GM23338 (cell line): ENCODE data around the gene SP2. TPM values are rescaled to one million over a fixed set of nuclear protein-coding genes. Genes with fewer than 3 reads are reported as not detected.

Experiments
- ATAC-seq: fragments of 200-7000 bp; cut with Tn5 transposase; 3 replicates; pipeline ENCODE4 v1.9.1; 2020
- DNase-seq: peaks from one replicate; pipeline ENCODE4 v3.0.0-alpha.2; 2015; ENCODE audit warnings: low spot score
- H2AFZ ChIP-seq: fragments of 200-600 bp; sonication (generic); 2 replicates; pipeline ENCODE4 v1.8.0; 2016; ENCODE audit warnings: antibody characterized with exemption, mild to moderate bottlenecking, moderate library complexity
- H3F3A ChIP-seq: fragments of 200-600 bp; sonication (generic); replicated peaks from 2 replicates; pipeline ENCODE4 v1.8.0; 2017; ENCODE audit warnings: antibody characterized with exemption, mixed run types, low read depth
- H3K27ac ChIP-seq: fragments of 200-600 bp; sonication (generic); 2 replicates; pipeline ENCODE4 v1.6.1; 2016; ENCODE audit warnings: low read depth
- H3K27me3 ChIP-seq: fragments of 200-600 bp; sonication (generic); 2 replicates; pipeline ENCODE4 v1.8.0; 2016; ENCODE audit warnings: mild to moderate bottlenecking, mixed run types, moderate library complexity; ENCODE audit not compliant: insufficient read depth
- H3K36me3 ChIP-seq: fragments of 200-600 bp; sonication (generic); 2 replicates; pipeline ENCODE4 v1.8.0; 2016; ENCODE audit warnings: mild to moderate bottlenecking; ENCODE audit not compliant: insufficient read depth
- H3K4me1 ChIP-seq: fragments of 200-600 bp; sonication (generic); 2 replicates; pipeline ENCODE4 v1.8.0; 2016; ENCODE audit warnings: mild to moderate bottlenecking, moderate library complexity; ENCODE audit not compliant: insufficient read depth
- H3K4me2 ChIP-seq: fragments of 200-600 bp; sonication (generic); 2 replicates; pipeline ENCODE4 v1.7.1; 2017; ENCODE audit warnings: mixed run types
- H3K4me3 ChIP-seq: fragments of 200-600 bp; sonication (generic); 2 replicates; pipeline ENCODE4 v1.6.1; 2016; ENCODE audit warnings: mixed run types
- H3K79me2 ChIP-seq: fragments of 200-600 bp; sonication (generic); replicated peaks from 2 replicates; pipeline ENCODE4 v1.8.0; 2017; ENCODE audit warnings: mild to moderate bottlenecking; ENCODE audit not compliant: insufficient read depth
- H3K9me2 ChIP-seq: fragments of 200-600 bp; sonication (generic); 2 replicates; pipeline ENCODE4 v1.8.0; 2017; ENCODE audit not compliant: insufficient read depth
- H4K20me1 ChIP-seq: fragments of 200-600 bp; sonication (generic); replicated peaks from 2 replicates; pipeline ENCODE4 v1.8.0; 2017; ENCODE audit warnings: mild to moderate bottlenecking; ENCODE audit not compliant: insufficient read depth
- H3K27ac Mint-ChIP-seq: 2 replicates; pipeline ENCODE4 v1.8.0; 2020; ENCODE audit warnings: inconsistent platforms, mild to moderate bottlenecking, moderate library complexity, mixed read lengths
- H3K27me3 Mint-ChIP-seq: 3 replicates; pipeline ENCODE4 v1.8.0; 2022; ENCODE audit warnings: low read depth, mild to moderate bottlenecking, moderate library complexity, mixed read lengths, inconsistent platforms; ENCODE audit not compliant: insufficient read depth, poor library complexity
- H3K36me3 Mint-ChIP-seq: 3 replicates; pipeline ENCODE4 v1.8.0; 2021; ENCODE audit warnings: low read depth, mild to moderate bottlenecking, inconsistent platforms, moderate library complexity, mixed read lengths
- H3K4me1 Mint-ChIP-seq: 3 replicates; pipeline ENCODE4 v1.8.0; 2020; ENCODE audit warnings: mild to moderate bottlenecking, inconsistent platforms, mixed read lengths
- H3K4me3 Mint-ChIP-seq: 3 replicates; pipeline ENCODE4 v1.8.0; 2021; ENCODE audit warnings: moderate library complexity, mild to moderate bottlenecking, inconsistent platforms, mixed read lengths
- H3K9me3 Mint-ChIP-seq: 3 replicates; pipeline ENCODE4 v1.8.0; 2020; ENCODE audit warnings: moderate library complexity, mild to moderate bottlenecking, inconsistent platforms, mixed read lengths
- CREB1 ChIP-seq: fragments of 250-450 bp; sonication (Bioruptor Pico); IDR thresholded peaks from 2 replicates; pipeline ENCODE4 v1.5.0; 2020; ENCODE audit warnings: low read depth, mild to moderate bottlenecking, moderate library complexity
- CTCF ChIP-seq, 2 experiments: fragments of 200-600 bp in 1 of 2; sonication (generic) in 1 of 2; conservative IDR thresholded peaks; 2 replicates each; pipeline versions ENCODE4 v1.5.1 to v1.6.1; 2016 to 2017; ENCODE audit warnings: antibody characterized with exemption in 2 of 2, low read depth in 2 of 2, mild to moderate bottlenecking in 2 of 2, moderate library complexity in 1 of 2
- EZH2 ChIP-seq: fragments of 200-600 bp; sonication (generic); IDR thresholded peaks from one replicate; pipeline ENCODE4 v1.8.0; 2017; ENCODE audit warnings: antibody characterized with exemption, mild to moderate bottlenecking, low read depth; ENCODE audit not compliant: unreplicated experiment
- EZH2phosphoT487 ChIP-seq: fragments of 200-600 bp; sonication (generic); IDR thresholded peaks from one replicate; pipeline ENCODE4 v1.8.1; 2018; ENCODE audit warnings: antibody characterized with exemption; ENCODE audit not compliant: unreplicated experiment
- JUNB ChIP-seq: IDR thresholded peaks from one replicate; pipeline ENCODE4 v1.6.1; 2016; ENCODE audit warnings: antibody characterized with exemption; ENCODE audit not compliant: unreplicated experiment
- NANOG ChIP-seq: IDR thresholded peaks from 2 replicates; pipeline ENCODE4 v1.6.1; 2016; ENCODE audit warnings: antibody characterized with exemption, borderline replicate concordance
- POLR2AphosphoS5 ChIP-seq: IDR thresholded peaks from 2 replicates; pipeline ENCODE4 v1.6.1; 2016; ENCODE audit warnings: antibody characterized with exemption, low read depth
- STAT1 ChIP-seq: IDR thresholded peaks from one replicate; pipeline ENCODE4 v1.6.1; 2016; ENCODE audit warnings: antibody characterized with exemption; ENCODE audit not compliant: unreplicated experiment
- ZNF114 ChIP-seq: fragments of 250-450 bp; sonication (Bioruptor Pico); IDR thresholded peaks from 2 replicates; pipeline ENCODE4 v1.5.0; 2020; ENCODE audit warnings: mild to moderate bottlenecking, moderate library complexity
- ZNF331 ChIP-seq: fragments of 250-450 bp; sonication (Bioruptor Pico); IDR thresholded peaks from 2 replicates; pipeline ENCODE4 v1.5.0; 2020; ENCODE audit warnings: low read depth, mild to moderate bottlenecking, moderate library complexity
- polyA plus RNA-seq: library from polyadenylated mRNA; unstranded; fragments of >200 nt; fragmentation: Nextera tagmentation; extraction: Ambion mirVana; gene quantifications from 2 replicates; pipeline ENCODE4 v1.2.1, GENCODE V29; 2016
- total RNA-seq: library from RNA; depleted of rRNA; stranded (reverse); fragments of >200 nt; shearing (Covaris generic); gene quantifications from 2 replicates; pipeline ENCODE4 v1.2.3, GENCODE V29; 2014
- TF ChIP-seq, protein P1 (sequence below): fragments of 250-450 bp; sonication (Bioruptor Pico); IDR thresholded peaks from 2 replicates; pipeline ENCODE4 v1.5.0; 2020; ENCODE audit warnings: mild to moderate bottlenecking, moderate library complexity
- TF ChIP-seq, protein P2 (sequence below): IDR thresholded peaks from 2 replicates; pipeline ENCODE4 v1.6.1; 2016; ENCODE audit warnings: antibody characterized with exemption
- TF ChIP-seq, protein P3 (sequence below): IDR thresholded peaks from one replicate; pipeline ENCODE4 v1.6.1; 2018; ENCODE audit warnings: antibody characterized with exemption; ENCODE audit not compliant: unreplicated experiment

SP2 gene
- total and polyA plus RNA-seq, 2 experiments from 2014 or later: 6.0 to 12.9 TPM

- Histone ChIP-seq H3F3A (0 out of 2 replicates have a peak, but pooled peaks cover 4% of the 10 kb centered on the region), H3K27ac (no peak overlapping the region), H4K20me1 (no peaks in the 10 kb centered on the region), H3K4me3 (no peak overlapping the region), H3K4me2 (no peak overlapping the region), H3K79me2 (no peaks in the 10 kb centered on the region), H3K4me1 (peaks cover 23% of the 10 kb centered on the region), H3K9me2 (no peaks in the 10 kb centered on the region), H3K27me3 (no peaks in the 10 kb centered on the region), H2AFZ (no peak overlapping the region), H3K36me3 (no peaks in the 10 kb centered on the region)
- no peak overlapping the region for H3K4me3 Mint-ChIP-seq
- H3K4me1 Mint-ChIP-seq: peaks cover 33% of the 10 kb centered on the region
- H3K27ac Mint-ChIP-seq: no peak overlapping the region
- no peaks in the 10 kb centered on the region for H3K36me3 Mint-ChIP-seq
- peaks cover 20% of the 10 kb centered on the region for H3K27me3 Mint-ChIP-seq
- TF ChIP-seq EZH2 (no peak), POLR2AphosphoS5 (no peak), ZNF114 (CRISPR knock-in tag) (no peak), EZH2phosphoT487 (no peak), CTCF (conservative IDR thresholded peaks at IDR 0.05; ENCODE audit: low read depth in 2 of 2) (no peak), ZNF331 (CRISPR knock-in tag) (no peak), JUNB (no peak), CREB1 (CRISPR knock-in tag) (no peak), NANOG (no peak), STAT1 (no peak)
- TF ChIP-seq, protein P1, sequence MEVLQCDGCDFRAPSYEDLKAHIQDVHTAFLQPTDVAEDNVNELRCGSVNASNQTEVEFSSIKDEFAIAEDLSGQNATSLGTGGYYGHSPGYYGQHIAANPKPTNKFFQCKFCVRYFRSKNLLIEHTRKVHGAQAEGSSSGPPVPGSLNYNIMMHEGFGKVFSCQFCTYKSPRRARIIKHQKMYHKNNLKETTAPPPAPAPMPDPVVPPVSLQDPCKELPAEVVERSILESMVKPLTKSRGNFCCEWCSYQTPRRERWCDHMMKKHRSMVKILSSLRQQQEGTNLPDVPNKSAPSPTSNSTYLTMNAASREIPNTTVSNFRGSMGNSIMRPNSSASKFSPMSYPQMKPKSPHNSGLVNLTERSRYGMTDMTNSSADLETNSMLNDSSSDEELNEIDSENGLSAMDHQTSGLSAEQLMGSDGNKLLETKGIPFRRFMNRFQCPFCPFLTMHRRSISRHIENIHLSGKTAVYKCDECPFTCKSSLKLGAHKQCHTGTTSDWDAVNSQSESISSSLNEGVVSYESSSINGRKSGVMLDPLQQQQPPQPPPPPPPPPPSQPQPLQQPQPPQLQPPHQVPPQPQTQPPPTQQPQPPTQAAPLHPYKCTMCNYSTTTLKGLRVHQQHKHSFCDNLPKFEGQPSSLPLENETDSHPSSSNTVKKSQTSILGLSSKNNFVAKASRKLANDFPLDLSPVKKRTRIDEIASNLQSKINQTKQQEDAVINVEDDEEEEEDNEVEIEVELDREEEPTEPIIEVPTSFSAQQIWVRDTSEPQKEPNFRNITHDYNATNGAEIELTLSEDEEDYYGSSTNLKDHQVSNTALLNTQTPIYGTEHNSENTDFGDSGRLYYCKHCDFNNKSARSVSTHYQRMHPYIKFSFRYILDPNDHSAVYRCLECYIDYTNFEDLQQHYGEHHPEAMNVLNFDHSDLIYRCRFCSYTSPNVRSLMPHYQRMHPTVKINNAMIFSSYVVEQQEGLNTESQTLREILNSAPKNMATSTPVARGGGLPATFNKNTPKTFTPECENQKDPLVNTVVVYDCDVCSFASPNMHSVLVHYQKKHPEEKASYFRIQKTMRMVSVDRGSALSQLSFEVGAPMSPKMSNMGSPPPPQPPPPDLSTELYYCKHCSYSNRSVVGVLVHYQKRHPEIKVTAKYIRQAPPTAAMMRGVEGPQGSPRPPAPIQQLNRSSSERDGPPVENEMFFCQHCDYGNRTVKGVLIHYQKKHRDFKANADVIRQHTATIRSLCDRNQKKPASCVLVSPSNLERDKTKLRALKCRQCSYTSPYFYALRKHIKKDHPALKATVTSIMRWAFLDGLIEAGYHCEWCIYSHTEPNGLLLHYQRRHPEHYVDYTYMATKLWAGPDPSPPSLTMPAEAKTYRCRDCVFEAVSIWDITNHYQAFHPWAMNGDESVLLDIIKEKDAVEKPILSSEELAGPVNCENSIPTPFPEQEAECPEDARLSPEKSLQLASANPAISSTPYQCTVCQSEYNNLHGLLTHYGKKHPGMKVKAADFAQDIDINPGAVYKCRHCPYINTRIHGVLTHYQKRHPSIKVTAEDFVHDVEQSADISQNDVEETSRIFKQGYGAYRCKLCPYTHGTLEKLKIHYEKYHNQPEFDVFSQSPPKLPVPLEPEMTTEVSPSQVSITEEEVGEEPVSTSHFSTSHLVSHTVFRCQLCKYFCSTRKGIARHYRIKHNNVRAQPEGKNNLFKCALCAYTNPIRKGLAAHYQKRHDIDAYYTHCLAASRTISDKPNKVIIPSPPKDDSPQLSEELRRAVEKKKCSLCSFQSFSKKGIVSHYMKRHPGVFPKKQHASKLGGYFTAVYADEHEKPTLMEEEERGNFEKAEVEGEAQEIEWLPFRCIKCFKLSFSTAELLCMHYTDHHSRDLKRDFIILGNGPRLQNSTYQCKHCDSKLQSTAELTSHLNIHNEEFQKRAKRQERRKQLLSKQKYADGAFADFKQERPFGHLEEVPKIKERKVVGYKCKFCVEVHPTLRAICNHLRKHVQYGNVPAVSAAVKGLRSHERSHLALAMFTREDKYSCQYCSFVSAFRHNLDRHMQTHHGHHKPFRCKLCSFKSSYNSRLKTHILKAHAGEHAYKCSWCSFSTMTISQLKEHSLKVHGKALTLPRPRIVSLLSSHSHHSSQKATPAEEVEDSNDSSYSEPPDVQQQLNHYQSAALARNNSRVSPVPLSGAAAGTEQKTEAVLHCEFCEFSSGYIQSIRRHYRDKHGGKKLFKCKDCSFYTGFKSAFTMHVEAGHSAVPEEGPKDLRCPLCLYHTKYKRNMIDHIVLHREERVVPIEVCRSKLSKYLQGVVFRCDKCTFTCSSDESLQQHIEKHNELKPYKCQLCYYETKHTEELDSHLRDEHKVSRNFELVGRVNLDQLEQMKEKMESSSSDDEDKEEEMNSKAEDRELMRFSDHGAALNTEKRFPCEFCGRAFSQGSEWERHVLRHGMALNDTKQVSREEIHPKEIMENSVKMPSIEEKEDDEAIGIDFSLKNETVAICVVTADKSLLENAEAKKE (CRISPR knock-in tag): no peak
- TF ChIP-seq, protein P2, sequence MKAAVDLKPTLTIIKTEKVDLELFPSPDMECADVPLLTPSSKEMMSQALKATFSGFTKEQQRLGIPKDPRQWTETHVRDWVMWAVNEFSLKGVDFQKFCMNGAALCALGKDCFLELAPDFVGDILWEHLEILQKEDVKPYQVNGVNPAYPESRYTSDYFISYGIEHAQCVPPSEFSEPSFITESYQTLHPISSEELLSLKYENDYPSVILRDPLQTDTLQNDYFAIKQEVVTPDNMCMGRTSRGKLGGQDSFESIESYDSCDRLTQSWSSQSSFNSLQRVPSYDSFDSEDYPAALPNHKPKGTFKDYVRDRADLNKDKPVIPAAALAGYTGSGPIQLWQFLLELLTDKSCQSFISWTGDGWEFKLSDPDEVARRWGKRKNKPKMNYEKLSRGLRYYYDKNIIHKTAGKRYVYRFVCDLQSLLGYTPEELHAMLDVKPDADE: no peak
- TF ChIP-seq, protein P3, sequence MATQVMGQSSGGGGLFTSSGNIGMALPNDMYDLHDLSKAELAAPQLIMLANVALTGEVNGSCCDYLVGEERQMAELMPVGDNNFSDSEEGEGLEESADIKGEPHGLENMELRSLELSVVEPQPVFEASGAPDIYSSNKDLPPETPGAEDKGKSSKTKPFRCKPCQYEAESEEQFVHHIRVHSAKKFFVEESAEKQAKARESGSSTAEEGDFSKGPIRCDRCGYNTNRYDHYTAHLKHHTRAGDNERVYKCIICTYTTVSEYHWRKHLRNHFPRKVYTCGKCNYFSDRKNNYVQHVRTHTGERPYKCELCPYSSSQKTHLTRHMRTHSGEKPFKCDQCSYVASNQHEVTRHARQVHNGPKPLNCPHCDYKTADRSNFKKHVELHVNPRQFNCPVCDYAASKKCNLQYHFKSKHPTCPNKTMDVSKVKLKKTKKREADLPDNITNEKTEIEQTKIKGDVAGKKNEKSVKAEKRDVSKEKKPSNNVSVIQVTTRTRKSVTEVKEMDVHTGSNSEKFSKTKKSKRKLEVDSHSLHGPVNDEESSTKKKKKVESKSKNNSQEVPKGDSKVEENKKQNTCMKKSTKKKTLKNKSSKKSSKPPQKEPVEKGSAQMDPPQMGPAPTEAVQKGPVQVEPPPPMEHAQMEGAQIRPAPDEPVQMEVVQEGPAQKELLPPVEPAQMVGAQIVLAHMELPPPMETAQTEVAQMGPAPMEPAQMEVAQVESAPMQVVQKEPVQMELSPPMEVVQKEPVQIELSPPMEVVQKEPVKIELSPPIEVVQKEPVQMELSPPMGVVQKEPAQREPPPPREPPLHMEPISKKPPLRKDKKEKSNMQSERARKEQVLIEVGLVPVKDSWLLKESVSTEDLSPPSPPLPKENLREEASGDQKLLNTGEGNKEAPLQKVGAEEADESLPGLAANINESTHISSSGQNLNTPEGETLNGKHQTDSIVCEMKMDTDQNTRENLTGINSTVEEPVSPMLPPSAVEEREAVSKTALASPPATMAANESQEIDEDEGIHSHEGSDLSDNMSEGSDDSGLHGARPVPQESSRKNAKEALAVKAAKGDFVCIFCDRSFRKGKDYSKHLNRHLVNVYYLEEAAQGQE: no peak
- ATAC-seq: no peak
- DNase-seq: no peak
- H3K9me3 Mint-ChIP-seq: no peaks in the 10 kb centered on the region
Measured at GRCh38 chr17:47882695-47883588, 13.1 kb upstream of the SP2 start.
